ENCODE results near the gene PPM1D.

GRCh38 chr17:60712675-60713074 is 112.7 kb downstream of the PPM1D start:
- no peak for TF ChIP-seq CTCF (IDR thresholded peaks at IDR 0.05; ENCODE audit: insufficient read depth, low read length)
- TF ChIP-seq GABPA (IDR thresholded peaks at IDR 0.05; ENCODE audit: low read depth), result no peak
- no peak for TF ChIP-seq POLR2AphosphoS5 (IDR thresholded peaks at IDR 0.05; ENCODE audit: low read depth)
